GM21825 (cell line): ENCODE data around the gene ATOX1.
"Not testable (repeated sequence)": the region's sequence is repeated elsewhere in the genome, so short reads cannot be mapped to it uniquely, and the experiment has no call there.

ENCODE experiments used
- ATAC-seq: cut with Tn5 transposase; IDR thresholded peaks from one replicate; pipeline ENCODE4 v1.9.1; 2021; ENCODE audit warnings: mild to moderate bottlenecking, moderate library complexity; ENCODE audit not compliant: unreplicated experiment

Gene ATOX1

GRCh38 chr5:151758430-151759241, at the start of gene ATOX1:
TSS of gene ATOX1 (minus strand) at chr5:151758631. CDS start at chr5:151758551, 80 bp downstream.
- ATAC-seq: peak; percentile 97

GRCh38 chr5:151805414-151806223, 47.2 kb upstream of the ATOX1 start:
- ATAC-seq: no peak

- peak; percentile 58 for ATAC-seq
Observed at GRCh38 chr5:151800532-151800931, 42.1 kb upstream of the ATOX1 start.

GRCh38 chr5:151799407-151799806, 41.0 kb upstream of the ATOX1 start:
- no peak for ATAC-seq

- ATAC-seq: no peak
Observed at GRCh38 chr5:151798674-151799073, 40.2 kb upstream of the ATOX1 start.

GRCh38 chr5:151795426-151795825, 37.0 kb upstream of the ATOX1 start:
- ATAC-seq: no peak

GRCh38 chr5:151793358-151793757, 34.9 kb upstream of the ATOX1 start:
- no peak for ATAC-seq

- no peak for ATAC-seq
Observed at GRCh38 chr5:151787817-151788216, 29.4 kb upstream of the ATOX1 start.

GRCh38 chr5:151786468-151786867, 28.0 kb upstream of the ATOX1 start:
- ATAC-seq: no peak

- no peak for ATAC-seq
Observed at GRCh38 chr5:151784141-151784540, 25.7 kb upstream of the ATOX1 start.

GRCh38 chr5:151783664-151784063, 25.2 kb upstream of the ATOX1 start:
- not testable (repeated sequence) for ATAC-seq

- no peak for ATAC-seq
Observed at GRCh38 chr5:151781201-151781600, 22.8 kb upstream of the ATOX1 start.

GRCh38 chr5:151780348-151780747, 21.9 kb upstream of the ATOX1 start:
- ATAC-seq: no peak

GRCh38 chr5:151779531-151780125, 21.2 kb upstream of the ATOX1 start:
- no peak for ATAC-seq

- ATAC-seq: no peak
Observed at GRCh38 chr5:151775025-151775606, 16.7 kb upstream of the ATOX1 start.

GRCh38 chr5:151773951-151774350, 15.5 kb upstream of the ATOX1 start:
- no peak for ATAC-seq

- ATAC-seq: no peak
Observed at GRCh38 chr5:151772846-151773561, 14.6 kb upstream of the ATOX1 start.

GRCh38 chr5:151772029-151772845, 13.8 kb upstream of the ATOX1 start:
- ATAC-seq: no peak

GRCh38 chr5:151771259-151772028, 13.0 kb upstream of the ATOX1 start, which contains the start of gene G3BP1:
TSS of gene G3BP1 (plus strand) at chr5:151771954. CDS start at chr5:151786621, 14,667 bp downstream.
- peak; percentile 78 for ATAC-seq
